Measurements from ENCODE around the gene PRDM16. TPM values are rescaled to one million over a fixed set of nuclear protein-coding genes. Genes with fewer than 3 reads are reported as not detected.
A peak's percentile ranks its signal among the peaks of the same experiment; 100 is the strongest.

PRDM16 gene
- total and polyA plus RNA-seq, 2 of the 8 experiments (the other 6 are each of a cell fraction or from before 2014, with no cell fraction given) = 0.39 to 0.43 TPM

GRCh38 chr1:3067301-3067670, 1.7 kb upstream of the PRDM16 start:
- no peak overlapping the region for H3K56ac ChIP-seq (replicated peaks; ENCODE audit: insufficient read length, low read depth, low read length)
- DNase-seq (ENCODE audit: low read depth in 1 of 2, low spot score in 2 of 2) (peak in 1 of 2 experiments; percentile 58), FAIRE-seq (no peak)
- no peak overlapping the region for H4K5ac ChIP-seq (ENCODE audit: insufficient read length, low read depth, low read length)
- H3K14ac ChIP-seq (ENCODE audit: insufficient read length) = no peak overlapping the region
- H3K23me2 ChIP-seq (ENCODE audit: low read depth, low read length) = peaks cover 13% of the 10 kb centered on the region; the same call in 1 of the 2 replicates
- H3K79me2 ChIP-seq (ENCODE audit: control insufficient read depth in 1 of 2, insufficient read depth in 2 of 2, low read length in 2 of 2) = no peaks in the 10 kb centered on the region
- peaks cover 3 to 19% of the 10 kb centered on the region in 2 experiments for H4K20me1 ChIP-seq (replicated peaks in 1 of 2; ENCODE audit: control insufficient read depth in 1 of 2, insufficient read depth in 2 of 2, low read length in 2 of 2)
- no peaks in the 10 kb centered on the region for H3K9me3 ChIP-seq (ENCODE audit: insufficient read depth in 2 of 2, low read depth in 1 of 2, low read length in 1 of 2)
- peak overlapping the region; percentile 69; the same call in 1 of the 2 replicates for H4K8ac ChIP-seq (ENCODE audit: extremely low read depth, insufficient read depth, low read length)
- H3K4me1 ChIP-seq (replicated peaks in 1 of 4; ENCODE audit: control insufficient read depth in 3 of 4, insufficient read depth in 4 of 4, low read length in 3 of 4) = peaks cover 0 to 41% (median 27%) of the 10 kb centered on the region in 4 experiments; a peak in 6 of 7 replicates
- H3K18ac ChIP-seq (ENCODE audit: extremely low read depth, low read length) = no peak overlapping the region
- H3K9ac ChIP-seq (replicated peaks in 1 of 4; ENCODE audit: extremely low read depth in 1 of 4, low read depth in 3 of 4, low read length in 3 of 4) = no peak overlapping the region
- no peak overlapping the region for H2BK15ac ChIP-seq (ENCODE audit: low read length)
- H3K36me3 ChIP-seq (ENCODE audit: control insufficient read depth in 2 of 4, insufficient read depth in 4 of 4, low read length in 3 of 4) = peaks cover 0 to 11% (median 0%) of the 10 kb centered on the region in 4 experiments; a peak in 1 of 8 replicates
- H3K4me2 ChIP-seq (ENCODE audit: insufficient read depth in 1 of 2, low read depth in 2 of 2, low read length in 2 of 2) = peak overlapping the region; percentile 66 to 75
- ChIA-PET CTCF (ENCODE audit: partially characterized antibody) (interaction anchor here (0.7 to 3.3 kb wide), 7 partner anchors 11 to 216 kb away, joined by 3 to 32 read pairs (median 4); no protein-coding TSS in a partner anchor), POLR2A (ENCODE audit: partially characterized antibody) (interaction anchor here (0.5 kb wide), 1 partner anchor 435 kb away, joined by 3 read pairs; no protein-coding TSS in a partner anchor)
- no peak overlapping the region for H2AK5ac ChIP-seq (ENCODE audit: low read depth, low read length)
- TF ChIP-seq SUZ12 (IDR thresholded peaks at IDR 0.05; ENCODE audit: low read length) (peak; percentile 93), NRF1 (IDR thresholded peaks at IDR 0.05; ENCODE audit: low read depth, low read length) (no peak), SAP30 (IDR thresholded peaks at IDR 0.05; ENCODE audit: insufficient read depth, insufficient replicate concordance, low read length) (no peak)
- H3K79me1 ChIP-seq (ENCODE audit: low read depth, low read length) = no peaks in the 10 kb centered on the region
- no peak overlapping the region for H3K27ac ChIP-seq (ENCODE audit: low read depth, low read length)
- peaks cover 91 to 96% (median 92%) of the 10 kb centered on the region in 4 experiments for H3K27me3 ChIP-seq (replicated peaks in 1 of 4; ENCODE audit: control insufficient read depth in 3 of 4, extremely low read depth in 1 of 4, insufficient read depth in 3 of 4, low read length in 3 of 4)
- H4K91ac ChIP-seq (replicated peaks; ENCODE audit: insufficient read length, low read length) = no peak overlapping the region
- H3K23ac ChIP-seq (ENCODE audit: insufficient read length) = no peak overlapping the region
- H2AFZ ChIP-seq (ENCODE audit: low read length) = no peak overlapping the region
- WGBS, 2 experiments (ENCODE audit: extremely low coverage in 1 of 2, insufficient coverage in 1 of 2, insufficient read length in 1 of 2, insufficient replicate concordance in 2 of 2, low coverage in 1 of 2, low lambda C conversion rate in 2 of 2, missing lambda C conversion rate in 1 of 2) = 16% methylated on average over 29 of the region's 29 CpGs; no CpG with 5 or more reads in 1 of the 2 experiments
- no peak overlapping the region for H2BK12ac ChIP-seq (ENCODE audit: low read depth, low read length)
- peak overlapping the region in 1 of 4 experiments; percentile 62; a peak in 2 of 8 replicates for H3K4me3 ChIP-seq (ENCODE audit: extremely low read depth in 1 of 4, insufficient read depth in 2 of 4, low read depth in 3 of 4, low read length in 4 of 4)
- H2BK20ac ChIP-seq (ENCODE audit: low read length) = no peak overlapping the region; the same call in 1 of the 2 replicates
- H2BK5ac ChIP-seq (ENCODE audit: low read depth, low read length) = no peak overlapping the region
- no peak overlapping the region for H2BK120ac ChIP-seq (replicated peaks; ENCODE audit: low read depth, low read length)
- no peak overlapping the region for H3K4ac ChIP-seq (replicated peaks; ENCODE audit: insufficient read length, low read depth, low read length)

All from H1 (cell line).